Endothelial cell of umbilical vein (primary cell): ENCODE measurements around the gene TTLL10. TPM values are rescaled to one million over a fixed set of nuclear protein-coding genes. Genes with fewer than 3 reads are reported as not detected.

Source experiments
- BruUV-seq: library from RNA; stranded (reverse); fragments of 400-500 nt; replicated peaks from 2 replicates; lab custom pipeline; 2021; lab: Mats Ljungman, UMichigan
- CTCF ChIA-PET: fragments of 300-600, 350-600 bp; sonication (Branson Sonifier 250); formaldehyde crosslinking; loops from one replicate; lab custom pipeline; 2021; ENCODE audit warnings: antibody characterized with exemption, inconsistent platforms; lab: Charles Lee
- POLR2A ChIA-PET: fragments of 300-600, 350-600 bp; sonication (Branson Sonifier 250); formaldehyde crosslinking; loops from one replicate; lab custom pipeline; 2021; ENCODE audit warnings: antibody characterized with exemption, inconsistent platforms; lab: Charles Lee
- DNase-seq: peaks from one replicate; pipeline ENCODE4 v3.0.0-alpha.2; 2011; ENCODE audit warnings: low read depth, low spot score
- FAIRE-seq: peaks from 2 replicates; lab custom pipeline; 2011; peaks lifted over from hg19 to GRCh38; lab: Jason Lieb, UNC
- H2AFZ ChIP-seq: 2 replicates; pipeline ENCODE4 v1.6.0; 2012; ENCODE audit warnings: low read depth, low read length, control low read depth, inconsistent platforms
- H3K27ac ChIP-seq: 2 replicates; pipeline ENCODE4 v1.5.1; 2011; ENCODE audit warnings: low read depth, mild to moderate bottlenecking, control low read depth, low read length, moderate library complexity; ENCODE audit not compliant: insufficient read depth
- H3K27me3 ChIP-seq, 2 experiments: 2 replicates each; pipeline versions ENCODE4 v1.6.0 to v1.6.1; 2011; ENCODE audit warnings: low read length in 2 of 2, mixed read lengths in 1 of 2; ENCODE audit not compliant: control insufficient read depth in 2 of 2, insufficient read depth in 2 of 2
- H3K36me3 ChIP-seq, 2 experiments: 2 replicates in 1 of 2; 3 replicates in 1 of 2; pipeline ENCODE4 v1.5.1; 2011; ENCODE audit warnings: low read length in 2 of 2, mild to moderate bottlenecking in 1 of 2, moderate library complexity in 1 of 2; ENCODE audit not compliant: control insufficient read depth in 2 of 2, insufficient read depth in 2 of 2; ENCODE audit errors: extremely low read depth in 1 of 2
- H3K4me1 ChIP-seq: 3 replicates; pipeline ENCODE4 v1.5.1; 2011; ENCODE audit warnings: mild to moderate bottlenecking, low read length; ENCODE audit not compliant: control insufficient read depth, insufficient read depth; ENCODE audit errors: extremely low read depth
- H3K4me2 ChIP-seq: 2 replicates; pipeline ENCODE4 v1.6.1; 2011; ENCODE audit warnings: low read length, control low read depth, mixed read lengths; ENCODE audit not compliant: insufficient read depth
- H3K4me3 ChIP-seq, 3 experiments: fragments of 200-600 bp in 1 of 3; sonication (generic), shearing (Covaris generic) in 1 of 3; replicated peaks in 1 of 3; 2 replicates each; pipeline ENCODE4 v1.5.1; 2011 to 2016; ENCODE audit warnings: control low read depth in 3 of 3, low read length in 3 of 3, mild to moderate bottlenecking in 2 of 3, inconsistent platforms in 1 of 3, low read depth in 1 of 3, moderate library complexity in 1 of 3; ENCODE audit not compliant: insufficient read depth in 1 of 3
- H3K79me2 ChIP-seq: 2 replicates; pipeline ENCODE4 v1.6.0; 2012; ENCODE audit warnings: low read length, inconsistent platforms; ENCODE audit not compliant: control insufficient read depth, insufficient read depth
- H3K9ac ChIP-seq: replicated peaks from 2 replicates; pipeline ENCODE3; 2011; ENCODE audit warnings: low read length, control low read depth; ENCODE audit not compliant: insufficient read depth; ENCODE audit errors: extremely low read depth
- H3K9me1 ChIP-seq: replicated peaks from 3 replicates; pipeline ENCODE4 v1.6.0; 2011; ENCODE audit warnings: mild to moderate bottlenecking, low read length; ENCODE audit not compliant: control insufficient read depth, insufficient read depth; ENCODE audit errors: extremely low read depth
- H3K9me3 ChIP-seq: replicated peaks from 2 replicates; pipeline ENCODE4 v1.5.1; 2012; ENCODE audit warnings: low read length, inconsistent platforms; ENCODE audit not compliant: control insufficient read depth, insufficient read depth
- H4K20me1 ChIP-seq: replicated peaks from 2 replicates; pipeline ENCODE3; 2011; ENCODE audit warnings: mild to moderate bottlenecking, low read length; ENCODE audit not compliant: control insufficient read depth, insufficient read depth; ENCODE audit errors: extremely low read depth
- EZH2 ChIP-seq: IDR thresholded peaks from 2 replicates; pipeline ENCODE4 v1.6.1; 2012; ENCODE audit warnings: borderline replicate concordance, low read depth, mild to moderate bottlenecking, moderate library complexity, low read length, inconsistent platforms; ENCODE audit not compliant: severe bottlenecking
- FOS ChIP-seq: IDR thresholded peaks from 2 replicates; pipeline ENCODE4 v1.6.1; 2011; ENCODE audit warnings: mild to moderate bottlenecking, low read length, moderate library complexity, borderline replicate concordance; ENCODE audit not compliant: insufficient read depth
- MYC ChIP-seq: IDR thresholded peaks from one replicate; pipeline ENCODE4 v1.6.1; 2011; ENCODE audit warnings: mild to moderate bottlenecking, low read depth, low read length
- POLR2A ChIP-seq: IDR thresholded peaks from 2 replicates; pipeline ENCODE4 v1.6.1; 2012; ENCODE audit warnings: low read depth, mild to moderate bottlenecking, control low read depth, low read length
- POLR2AphosphoS5 ChIP-seq: IDR thresholded peaks from 2 replicates; pipeline ENCODE4 v1.6.1; 2012; ENCODE audit warnings: low read depth, mild to moderate bottlenecking, control low read depth, low read length, moderate library complexity; ENCODE audit not compliant: insufficient read depth
- dilution Hi-C: fragments of 300-500 bp; cut with MboI; formaldehyde crosslinking; loops from one replicate; pipeline ENCODE4 v1.15.0; 2019; ENCODE audit warnings: low sequenced_read_pairs; ENCODE audit not compliant: extremely low pct_ligation_motif_present
- intact Hi-C: fragments of 100-400 bp; cut with micrococcal nuclease; formaldehyde crosslinking; loops from one replicate; pipeline ENCODE4 v1.10.0; 2022
- polyA plus RNA-seq, 4 experiments: library from polyadenylated mRNA; depleted of rRNA in 3 of 4; stranded (reverse) in 3 of 4; unstranded in 1 of 4; fragments of >200 nt; gene quantifications; 2 replicates each; pipeline versions ENCODE4 v1.2.1 to v1.2.3, GENCODE V29; 2011 to 2012; ENCODE audit warnings: missing spikeins in 1 of 4
- total RNA-seq: library from RNA; stranded (reverse); gene quantifications from 2 replicates; pipeline ENCODE4 v1.2.3, GENCODE V29; 2021
- TF ChIP-seq, protein P1 (sequence below), 2 donors: IDR thresholded peaks; 1 replicate in 1 of 2; 2 replicates in 1 of 2; pipeline ENCODE4 v1.5.1; 2011; ENCODE audit warnings: low read length in 2 of 2, mild to moderate bottlenecking in 2 of 2, moderate library complexity in 2 of 2, control low read depth in 1 of 2, inconsistent platforms in 1 of 2, low read depth in 1 of 2; ENCODE audit not compliant: insufficient read depth in 1 of 2; ENCODE audit errors: extremely low read depth in 1 of 2

The TTLL10 gene
- total and polyA plus RNA-seq, 2 donors (not counting 3 experiments of a cell fraction or from before 2014, with no cell fraction given), result not detected

DNA sequence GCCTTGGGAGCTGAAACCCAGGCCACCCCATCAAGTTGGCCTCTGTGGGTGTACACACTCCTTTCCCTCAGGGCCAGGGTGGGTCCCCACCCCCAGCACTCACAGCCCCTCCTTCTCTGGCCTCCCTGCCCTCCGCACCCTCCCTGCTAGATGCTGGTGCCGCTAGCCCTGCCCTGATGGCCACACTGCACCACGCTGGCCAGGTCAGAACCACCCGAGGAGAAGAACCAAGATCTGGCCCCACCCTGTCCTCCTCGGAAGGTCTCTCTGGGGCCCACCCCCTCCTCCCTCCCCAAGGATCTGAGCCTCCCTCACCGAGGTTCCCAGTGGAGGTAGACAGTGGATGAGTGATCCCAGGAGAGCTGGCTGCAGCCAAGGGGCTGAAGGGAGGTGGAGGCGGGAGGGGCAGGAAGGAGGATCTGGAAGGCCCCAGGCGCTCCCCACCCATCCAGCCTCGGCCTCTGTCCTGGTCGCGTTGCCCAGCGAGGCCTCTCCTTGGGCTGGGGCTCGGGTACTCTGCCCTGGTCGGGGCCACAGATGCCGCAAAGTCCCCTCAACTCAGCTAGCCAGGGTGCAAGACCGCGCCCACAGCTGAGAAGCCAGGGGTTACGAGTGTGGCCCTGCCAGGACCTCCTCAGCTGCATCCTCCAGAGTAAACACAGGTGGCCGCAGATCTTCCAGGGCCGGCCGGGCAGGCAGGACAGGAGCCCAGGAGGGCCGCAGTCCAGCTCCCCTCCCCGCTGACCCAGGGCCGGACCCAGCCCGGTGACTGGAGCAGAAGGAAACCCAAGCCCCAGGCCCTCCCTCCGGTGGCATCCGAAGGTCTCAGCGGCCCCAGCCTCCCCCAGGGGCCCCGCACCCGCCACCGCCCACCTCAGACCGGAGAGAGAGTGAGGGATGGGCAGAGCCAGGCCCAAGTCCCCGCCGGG, 63.5 kb downstream of the TTLL10 start:
- Histone ChIP-seq H3K79me2 (peaks cover 19% of the 10 kb centered on the region), H3K4me1 (no peaks in the 10 kb centered on the region), H3K9ac (no peak overlapping the region), H3K4me2 (no peak overlapping the region), H3K27ac (no peak overlapping the region), H3K9me1 (no peaks in the 10 kb centered on the region), H4K20me1 (no peaks in the 10 kb centered on the region), H3K27me3 (no peaks in the 10 kb centered on the region), H3K36me3 (no peaks in the 10 kb centered on the region), H3K9me3 (no peaks in the 10 kb centered on the region), H2AFZ (no peak overlapping the region), H3K4me3 (no peak overlapping the region)
- CTCF ChIA-PET, result no interaction called here
- BruUV-seq, result no TSS peak
- DNase-seq (no peak), FAIRE-seq (no peak)
- TF ChIP-seq, protein P1, sequence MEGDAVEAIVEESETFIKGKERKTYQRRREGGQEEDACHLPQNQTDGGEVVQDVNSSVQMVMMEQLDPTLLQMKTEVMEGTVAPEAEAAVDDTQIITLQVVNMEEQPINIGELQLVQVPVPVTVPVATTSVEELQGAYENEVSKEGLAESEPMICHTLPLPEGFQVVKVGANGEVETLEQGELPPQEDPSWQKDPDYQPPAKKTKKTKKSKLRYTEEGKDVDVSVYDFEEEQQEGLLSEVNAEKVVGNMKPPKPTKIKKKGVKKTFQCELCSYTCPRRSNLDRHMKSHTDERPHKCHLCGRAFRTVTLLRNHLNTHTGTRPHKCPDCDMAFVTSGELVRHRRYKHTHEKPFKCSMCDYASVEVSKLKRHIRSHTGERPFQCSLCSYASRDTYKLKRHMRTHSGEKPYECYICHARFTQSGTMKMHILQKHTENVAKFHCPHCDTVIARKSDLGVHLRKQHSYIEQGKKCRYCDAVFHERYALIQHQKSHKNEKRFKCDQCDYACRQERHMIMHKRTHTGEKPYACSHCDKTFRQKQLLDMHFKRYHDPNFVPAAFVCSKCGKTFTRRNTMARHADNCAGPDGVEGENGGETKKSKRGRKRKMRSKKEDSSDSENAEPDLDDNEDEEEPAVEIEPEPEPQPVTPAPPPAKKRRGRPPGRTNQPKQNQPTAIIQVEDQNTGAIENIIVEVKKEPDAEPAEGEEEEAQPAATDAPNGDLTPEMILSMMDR (IDR thresholded peaks at IDR 0.05; ENCODE audit: extremely low read depth in 1 of 2, insufficient read depth in 1 of 2, low read depth in 1 of 2, low read length in 2 of 2), result no peak
- POLR2A ChIA-PET, result no interaction called here
- dilution Hi-C loops (no loop called here), intact Hi-C loops (no loop called here)

DNA sequence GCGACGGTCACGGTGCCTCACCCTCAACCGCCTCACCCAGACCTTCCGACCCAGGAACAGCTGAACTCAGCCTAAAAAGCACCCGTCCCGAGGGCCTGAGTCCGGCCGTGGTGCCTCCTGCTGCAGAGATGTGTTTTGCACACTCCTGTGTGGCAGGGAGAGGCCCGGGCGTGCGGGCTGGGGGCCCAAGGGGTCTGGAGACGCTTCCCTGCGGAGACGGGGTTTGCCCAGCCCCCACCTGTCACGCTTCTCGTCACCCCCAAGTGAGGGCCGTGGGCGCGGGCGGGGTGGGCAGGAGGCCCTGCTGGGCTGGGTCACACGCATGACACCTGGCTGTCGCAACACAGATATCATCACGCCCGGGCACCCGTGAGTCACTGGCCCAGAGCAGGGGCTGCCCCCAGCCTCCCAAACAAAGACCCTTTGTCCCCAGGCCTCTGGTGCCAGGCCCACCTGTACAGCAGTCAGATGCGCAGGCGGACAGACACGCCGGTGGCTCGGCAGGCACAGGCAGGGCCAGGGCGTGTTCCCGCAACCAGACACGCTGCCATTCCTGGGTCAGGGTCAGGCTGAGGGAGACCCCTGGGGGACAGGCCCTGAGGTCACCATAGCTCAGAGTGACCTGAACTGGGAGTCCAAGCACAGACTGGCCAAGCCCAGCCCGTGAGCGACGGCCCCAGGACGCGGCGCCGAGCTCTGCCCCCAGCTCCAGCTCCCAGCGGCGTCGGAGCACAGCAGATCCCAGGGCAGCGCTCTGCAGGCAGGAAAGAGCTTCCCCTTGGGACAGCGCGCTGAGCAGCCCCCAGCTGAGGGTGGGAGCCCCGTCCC, 64.4 kb downstream of the TTLL10 start:
- intact Hi-C loops (no loop called here), dilution Hi-C loops (no loop called here)
- POLR2A ChIA-PET, result no interaction called here

More for the DNA sequence above, 64.4 kb downstream of the TTLL10 start:
- Histone ChIP-seq H3K4me3 (no peak overlapping the region), H2AFZ (no peak overlapping the region), H3K27me3 (no peaks in the 10 kb centered on the region), H4K20me1 (no peaks in the 10 kb centered on the region), H3K27ac (no peak overlapping the region), H3K9me3 (no peaks in the 10 kb centered on the region), H3K9ac (no peak overlapping the region), H3K4me2 (no peak overlapping the region), H3K4me1 (no peaks in the 10 kb centered on the region), H3K9me1 (no peaks in the 10 kb centered on the region), H3K36me3 (no peaks in the 10 kb centered on the region), H3K79me2 (peaks cover 14% of the 10 kb centered on the region)
- FAIRE-seq (no peak), DNase-seq (no peak)
- TF ChIP-seq, protein P1 (IDR thresholded peaks at IDR 0.05; ENCODE audit: extremely low read depth in 1 of 2, insufficient read depth in 1 of 2, low read depth in 1 of 2, low read length in 2 of 2), result no peak
- TF ChIP-seq POLR2A (no peak), EZH2 (no peak), MYC (no peak), FOS (no peak), POLR2AphosphoS5 (no peak)
- CTCF ChIA-PET, result interaction anchor here (1.1 to 1.3 kb wide), 2 partner anchors 52 to 116 kb away, joined by 3 to 9 read pairs; no protein-coding TSS in a partner anchor
- no TSS peak for BruUV-seq
